Measurements from ENCODE around the gene BCL7A. TPM values are rescaled to one million over a fixed set of nuclear protein-coding genes. Genes with fewer than 3 reads are reported as not detected.

BCL7A gene
- total and polyA plus RNA-seq, 9 of the 15 experiments (the other 6 are each of a cell fraction or from before 2014, with no cell fraction given) = 0.25 to 21.9 (median 14.9) TPM

GRCh38 chr12:122021193-122021821 lies 377 bp upstream of the BCL7A start (continued):
- no peak for TF ChIP-seq ZNF589 (CRISPR knock-in tag; IDR thresholded peaks at IDR 0.05; ENCODE audit: low read depth)
- no peak for TF ChIP-seq ZNF12 (CRISPR knock-in tag; IDR thresholded peaks at IDR 0.05)
- TF ChIP-seq SIN3A (IDR thresholded peaks at IDR 0.05; ENCODE audit: borderline replicate concordance in 2 of 2, control insufficient read depth in 1 of 2, low read depth in 2 of 2, low read length in 2 of 2) = 0 out of 4 replicates have a peak, but pooled peaks of 1 of the 2 experiments have one; percentile 14
- 0 out of 2 replicates have a peak, but pooled peaks have one; percentile 18 for TF ChIP-seq HDAC2 (IDR thresholded peaks at IDR 0.05)
- TF ChIP-seq HMG20B (CRISPR knock-in tag; IDR thresholded peaks at IDR 0.05) = no peak
- no peak for TF ChIP-seq ETS2 (tag; IDR thresholded peaks at IDR 0.05; ENCODE audit: borderline replicate concordance, poor library complexity, severe bottlenecking)
- no peak for TF ChIP-seq HDGF (IDR thresholded peaks at IDR 0.05)
- no peak for TF ChIP-seq MLLT1 (IDR thresholded peaks at IDR 0.05)
- no peak for TF ChIP-seq EHMT2 (IDR thresholded peaks at IDR 0.05)
- no peak for TF ChIP-seq ZFP1 (CRISPR knock-in tag; IDR thresholded peaks at IDR 0.05)
- TF ChIP-seq ZNF740 (CRISPR knock-in tag; IDR thresholded peaks at IDR 0.05) = 0 out of 2 replicates have a peak, but pooled peaks have one; percentile 9
- TF ChIP-seq ZNF740 (tag; IDR thresholded peaks at IDR 0.05) = no peak
- 0 out of 2 replicates have a peak, but pooled peaks have one; percentile 39 for TF ChIP-seq ZNF431 (CRISPR knock-in tag; IDR thresholded peaks at IDR 0.05)
- no peak for TF ChIP-seq NFE2L1 (tag; IDR thresholded peaks at IDR 0.05; ENCODE audit: borderline replicate concordance, low read depth)
- no peak for TF ChIP-seq ZNF766 (CRISPR knock-in tag; conservative IDR thresholded peaks at IDR 0.05)
- TF ChIP-seq ZBTB5 (IDR thresholded peaks at IDR 0.05) = no peak
- no peak for TF ChIP-seq YY1 (IDR thresholded peaks at IDR 0.05; ENCODE audit: borderline replicate concordance in 1 of 3, control insufficient read depth in 1 of 3, extremely low read depth in 1 of 3, insufficient read depth in 3 of 3, insufficient read length in 1 of 3, insufficient replicate concordance in 2 of 3, low read depth in 1 of 3, low read length in 2 of 3)
